ENCODE results near the gene PMM2.
A peak's percentile ranks its signal among the peaks of the same experiment; 100 is the strongest.

Gene PMM2

DNA sequence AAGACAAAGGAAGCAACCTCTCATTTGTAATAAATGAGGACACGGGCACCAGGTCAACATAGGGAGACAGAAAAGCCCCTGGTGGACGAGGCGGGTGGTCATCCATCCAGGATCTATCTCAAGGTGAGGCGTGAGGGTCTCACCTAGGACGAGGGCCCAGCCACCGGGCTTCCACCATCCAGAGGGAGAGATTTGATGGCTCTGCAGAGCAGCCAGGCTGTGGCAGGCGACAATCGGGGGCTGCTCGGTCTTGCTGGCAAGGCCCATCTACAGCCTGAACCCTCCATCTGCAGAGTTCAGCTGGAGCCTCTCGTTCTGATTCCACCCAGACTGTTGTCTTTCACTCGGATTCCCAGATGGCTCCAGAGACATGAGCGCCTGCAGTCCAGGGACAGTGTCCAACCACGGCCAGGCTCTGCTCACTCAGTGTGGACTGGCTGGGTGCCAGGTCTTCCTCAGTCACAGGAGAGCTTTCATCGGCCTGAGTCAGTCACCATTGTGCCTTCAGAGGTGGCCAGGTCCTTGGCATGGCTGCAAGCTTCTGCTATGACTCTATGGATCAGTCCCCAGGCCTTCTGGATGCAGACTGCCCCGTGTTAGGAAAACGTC is 90.4 kb downstream of the PMM2 start:
- peak; percentile 44 for DNase-seq (ENCODE audit: low spot score)

DNA sequence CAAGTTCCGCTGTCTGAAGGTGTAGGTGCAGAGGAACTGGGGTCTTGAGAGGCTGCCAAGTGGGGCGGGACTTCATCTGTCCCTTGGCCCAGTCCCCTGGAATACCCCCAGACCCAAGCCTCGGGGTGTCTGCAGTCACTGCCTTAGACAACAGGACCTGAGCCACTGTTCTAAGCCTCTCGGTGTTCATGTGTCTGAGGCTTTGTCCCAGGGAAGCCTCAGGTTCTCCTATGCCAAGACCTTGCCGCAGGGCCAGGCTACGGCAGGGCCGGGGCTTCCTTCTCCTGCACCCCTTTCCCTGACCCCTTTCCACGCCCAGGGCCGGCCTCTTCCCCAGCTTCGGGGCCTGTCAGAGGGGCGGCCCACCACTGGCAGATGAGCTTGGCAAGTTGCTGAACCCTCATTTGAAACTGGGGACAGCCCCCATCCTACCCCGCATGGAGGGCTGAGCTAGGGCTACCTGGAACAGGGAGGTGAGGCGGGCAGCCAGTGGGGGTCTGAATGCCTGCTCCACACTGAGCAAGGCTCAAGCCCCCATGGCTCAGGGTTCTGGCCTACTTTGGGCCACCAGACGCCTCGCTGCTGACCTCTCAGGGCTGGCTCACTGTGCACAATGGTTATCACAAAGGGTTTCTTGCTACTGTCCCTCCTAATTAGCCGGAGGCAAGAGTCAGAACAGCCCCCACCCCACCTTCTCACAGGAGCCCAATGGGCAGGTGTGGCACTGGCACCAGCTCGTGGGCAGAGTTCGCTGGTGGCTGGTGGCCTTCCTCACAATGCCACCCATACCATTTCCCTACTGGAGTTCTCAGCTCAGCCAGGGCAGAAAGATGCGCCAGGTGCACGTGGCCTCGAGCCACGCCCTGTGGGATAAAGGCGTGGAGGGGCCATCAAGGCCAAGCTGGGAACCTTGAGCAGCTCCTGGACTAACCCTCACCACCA is 91.6 kb downstream of the PMM2 start:
- DNase-seq (ENCODE audit: low spot score) = no peak

- no peak for DNase-seq (ENCODE audit: low spot score)
Observed at GRCh38 chr16:8889893-8890548, 92.4 kb downstream of the PMM2 start.

GRCh38 chr16:8890549-8890921 is 92.9 kb downstream of the PMM2 start:
- DNase-seq (ENCODE audit: low spot score) = no peak

GRCh38 chr16:8892101-8892575 is 94.5 kb downstream of the PMM2 start:
- DNase-seq (ENCODE audit: low spot score) = no peak

DNA sequence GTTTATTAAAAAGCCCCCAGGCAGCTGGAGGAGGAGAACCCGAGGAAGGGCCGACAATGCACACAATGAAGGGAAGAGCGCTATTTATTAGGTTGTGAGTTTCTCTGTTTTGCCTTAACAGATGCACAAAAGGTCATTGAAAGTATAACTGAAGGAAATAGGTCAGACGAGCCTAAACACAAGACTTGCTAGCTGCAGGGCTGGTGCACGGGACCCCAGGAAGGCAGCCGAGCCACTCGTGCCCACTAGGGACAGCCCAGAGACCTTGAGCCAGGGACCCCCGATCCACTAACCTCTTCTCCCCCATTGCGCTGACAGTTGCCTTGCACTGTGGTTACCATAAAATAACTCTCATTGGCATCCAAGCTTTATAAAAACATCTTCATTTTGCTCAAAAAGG is 95.8 kb downstream of the PMM2 start:
- DNase-seq (ENCODE audit: low spot score) = no peak

DNA sequence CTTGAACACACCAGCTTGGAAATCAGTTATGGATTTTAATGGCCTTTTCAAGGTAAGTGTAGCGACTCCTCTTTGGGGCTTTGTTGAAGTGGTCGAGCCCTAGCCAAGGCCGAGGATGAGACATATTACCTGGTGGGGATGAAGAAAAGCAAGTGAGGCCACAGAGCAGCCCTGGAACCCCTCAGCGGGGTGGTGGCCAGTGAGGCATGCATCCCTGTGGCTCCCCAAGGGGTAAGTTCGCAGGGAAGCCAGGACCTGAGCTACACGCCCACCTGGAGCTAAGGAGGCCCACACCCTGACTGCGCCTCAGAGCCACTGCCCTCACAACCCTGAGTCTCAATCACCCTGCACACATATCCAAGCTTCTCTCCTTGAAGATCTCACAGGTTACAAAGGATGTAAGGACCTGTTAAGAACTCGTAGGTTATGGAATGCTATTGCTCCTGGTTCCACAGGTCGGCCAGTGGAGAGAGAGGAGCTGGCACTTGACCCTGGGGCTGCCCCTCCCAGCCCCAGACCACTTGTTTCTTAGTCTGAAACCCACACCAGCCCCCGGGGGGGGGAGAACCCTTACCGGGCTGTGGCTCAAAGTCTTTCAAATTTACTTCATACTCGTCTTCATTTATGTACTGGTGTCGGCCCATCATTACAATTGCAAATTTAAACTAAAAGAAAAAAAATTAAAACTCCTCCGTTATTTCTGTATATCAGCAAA is 96.5 kb downstream of the PMM2 start:
- DNase-seq (ENCODE audit: low spot score) = no peak

DNA sequence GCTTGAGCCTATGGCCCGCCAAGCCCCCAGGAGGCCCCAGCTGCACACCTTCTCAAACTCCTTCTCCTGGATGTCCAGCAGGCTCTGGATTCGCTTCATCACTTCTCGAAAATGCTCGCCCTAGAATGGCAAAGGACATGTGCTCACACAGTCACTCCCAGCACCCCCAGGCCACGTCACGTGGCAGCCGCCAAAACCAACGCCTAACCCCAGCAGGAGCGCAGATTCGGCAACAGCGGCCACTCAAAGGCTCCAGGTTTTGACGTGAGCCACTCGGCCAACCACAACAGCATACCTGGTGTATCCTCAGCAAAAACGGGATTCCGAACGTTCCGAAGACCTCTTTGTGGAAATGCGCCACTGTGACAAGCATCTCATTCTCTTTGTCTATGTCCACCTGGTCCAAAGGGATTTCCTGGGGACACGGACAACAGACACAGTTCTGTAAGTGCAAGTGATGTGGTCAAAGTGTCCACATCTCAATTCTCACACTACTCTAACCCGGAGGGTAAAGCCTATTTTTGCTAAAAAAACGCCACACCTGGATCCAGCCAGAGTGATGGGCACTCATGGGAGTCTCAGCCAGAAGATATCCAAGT is 97.2 kb downstream of the PMM2 start:
- DNase-seq (ENCODE audit: low spot score) = no peak

DNA sequence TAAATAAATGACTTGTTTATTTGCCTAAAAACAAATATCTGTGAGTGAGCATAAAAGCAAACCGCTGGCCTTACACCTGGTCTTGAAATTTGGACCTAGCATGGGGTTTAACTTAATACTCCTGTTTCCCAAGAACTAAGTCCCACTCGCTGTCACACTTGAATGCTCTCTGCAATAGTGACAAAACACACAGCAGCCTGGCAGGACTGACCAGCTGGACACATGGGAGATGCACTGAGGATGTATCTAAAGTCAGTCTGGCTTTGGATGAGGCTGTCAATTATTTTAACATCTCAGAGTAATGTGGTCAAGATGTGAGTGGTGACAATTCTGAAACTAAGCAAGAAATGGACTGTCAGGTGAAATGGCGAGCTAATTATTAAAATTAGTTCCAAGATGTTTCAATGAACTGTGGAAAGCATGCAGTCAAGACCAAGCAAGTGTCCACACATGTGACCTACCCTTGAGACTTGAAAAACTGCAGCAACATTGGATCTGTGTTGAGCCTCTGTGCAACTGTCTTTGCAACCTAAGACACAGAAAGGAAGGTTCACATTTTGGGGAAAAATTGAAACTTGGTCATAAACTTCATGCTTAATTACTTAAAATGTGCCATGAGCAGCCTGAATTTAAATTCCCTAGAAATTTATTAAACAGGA is 101.2 kb downstream of the PMM2 start:
- no peak for DNase-seq (ENCODE audit: low spot score)
